ENCODE data around the gene PPARA.

GRCh38 chr22:46148336-46148735 lies 2.0 kb upstream of the PPARA start:
- no peak for TF ChIP-seq CTCF (conservative IDR thresholded peaks at IDR 0.05; ENCODE audit: low read depth, low read length)
- TF ChIP-seq FOS (IDR thresholded peaks at IDR 0.05; ENCODE audit: low read depth, low read length): no peak
- no peak for TF ChIP-seq MAFK (IDR thresholded peaks at IDR 0.05; ENCODE audit: low read depth, low read length)

Data from IMR-90 (cell line).